ENCODE results near the gene GALNT3.

The GALNT3 gene

GRCh38 chr2:165706960-165707487 lies 87.0 kb downstream of the GALNT3 start:
- TF ChIP-seq, protein P1, sequence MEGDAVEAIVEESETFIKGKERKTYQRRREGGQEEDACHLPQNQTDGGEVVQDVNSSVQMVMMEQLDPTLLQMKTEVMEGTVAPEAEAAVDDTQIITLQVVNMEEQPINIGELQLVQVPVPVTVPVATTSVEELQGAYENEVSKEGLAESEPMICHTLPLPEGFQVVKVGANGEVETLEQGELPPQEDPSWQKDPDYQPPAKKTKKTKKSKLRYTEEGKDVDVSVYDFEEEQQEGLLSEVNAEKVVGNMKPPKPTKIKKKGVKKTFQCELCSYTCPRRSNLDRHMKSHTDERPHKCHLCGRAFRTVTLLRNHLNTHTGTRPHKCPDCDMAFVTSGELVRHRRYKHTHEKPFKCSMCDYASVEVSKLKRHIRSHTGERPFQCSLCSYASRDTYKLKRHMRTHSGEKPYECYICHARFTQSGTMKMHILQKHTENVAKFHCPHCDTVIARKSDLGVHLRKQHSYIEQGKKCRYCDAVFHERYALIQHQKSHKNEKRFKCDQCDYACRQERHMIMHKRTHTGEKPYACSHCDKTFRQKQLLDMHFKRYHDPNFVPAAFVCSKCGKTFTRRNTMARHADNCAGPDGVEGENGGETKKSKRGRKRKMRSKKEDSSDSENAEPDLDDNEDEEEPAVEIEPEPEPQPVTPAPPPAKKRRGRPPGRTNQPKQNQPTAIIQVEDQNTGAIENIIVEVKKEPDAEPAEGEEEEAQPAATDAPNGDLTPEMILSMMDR (IDR thresholded peaks at IDR 0.05; ENCODE audit: borderline replicate concordance, extremely low read depth, low read length, poor library complexity, severe bottlenecking): no peak
- TF ChIP-seq EZH2 (IDR thresholded peaks at IDR 0.05; ENCODE audit: borderline replicate concordance, low read depth, low read length, severe bottlenecking): no peak
- Histone ChIP-seq H3K27me3 (ENCODE audit: insufficient read depth, low read length, poor library complexity) (no peaks in the 10 kb centered on the region), H3K79me2 (ENCODE audit: insufficient read depth, low read length) (no peaks in the 10 kb centered on the region), H3K4me1 (ENCODE audit: insufficient read depth, low read length) (no peaks in the 10 kb centered on the region), H3K36me3 (ENCODE audit: insufficient read depth, low read length) (no peaks in the 10 kb centered on the region), H3K4me3 (ENCODE audit: low read depth in 1 of 2, low read length in 2 of 2) (no peak overlapping the region), H3K27ac (ENCODE audit: low read length) (no peak overlapping the region), H4K20me1 (ENCODE audit: insufficient read depth, low read length) (no peaks in the 10 kb centered on the region), H2AFZ (ENCODE audit: low read depth, low read length) (no peak overlapping the region), H3K4me2 (ENCODE audit: insufficient read depth, low read length) (no peak overlapping the region), H3K9me3 (ENCODE audit: insufficient read depth, low read length, severe bottlenecking) (no peaks in the 10 kb centered on the region), H3K9ac (ENCODE audit: low read depth, low read length) (no peak overlapping the region)
- DNase-seq (no peak), ATAC-seq (ENCODE audit: insufficient read depth, low read depth) (no peak)

GRCh38 chr2:165701147-165701546 lies 92.9 kb downstream of the GALNT3 start:
- ATAC-seq (ENCODE audit: insufficient read depth, low read depth) (no peak), DNase-seq (no peak)
- no peaks in the 10 kb centered on the region for H4K20me1 ChIP-seq (ENCODE audit: insufficient read depth, low read length)
- no peaks in the 10 kb centered on the region for H3K79me2 ChIP-seq (ENCODE audit: insufficient read depth, low read length)
- TF ChIP-seq EZH2 (IDR thresholded peaks at IDR 0.05; ENCODE audit: borderline replicate concordance, low read depth, low read length, severe bottlenecking): no peak
- TF ChIP-seq, protein P1 (IDR thresholded peaks at IDR 0.05; ENCODE audit: borderline replicate concordance, extremely low read depth, low read length, poor library complexity, severe bottlenecking): no peak
- H3K27ac ChIP-seq (ENCODE audit: low read length): no peak overlapping the region
- H3K4me1 ChIP-seq (ENCODE audit: insufficient read depth, low read length): no peaks in the 10 kb centered on the region
- no peaks in the 10 kb centered on the region for H3K9me3 ChIP-seq (ENCODE audit: insufficient read depth, low read length, severe bottlenecking)
- no peak overlapping the region for H3K9ac ChIP-seq (ENCODE audit: low read depth, low read length)
- H3K36me3 ChIP-seq (ENCODE audit: insufficient read depth, low read length): no peaks in the 10 kb centered on the region
- H2AFZ ChIP-seq (ENCODE audit: low read depth, low read length): no peak overlapping the region
- H3K27me3 ChIP-seq (ENCODE audit: insufficient read depth, low read length, poor library complexity): peaks cover 5% of the 10 kb centered on the region
- H3K4me2 ChIP-seq (ENCODE audit: insufficient read depth, low read length): no peak overlapping the region
- no peak overlapping the region for H3K4me3 ChIP-seq (ENCODE audit: low read depth in 1 of 2, low read length in 2 of 2)

DNA sequence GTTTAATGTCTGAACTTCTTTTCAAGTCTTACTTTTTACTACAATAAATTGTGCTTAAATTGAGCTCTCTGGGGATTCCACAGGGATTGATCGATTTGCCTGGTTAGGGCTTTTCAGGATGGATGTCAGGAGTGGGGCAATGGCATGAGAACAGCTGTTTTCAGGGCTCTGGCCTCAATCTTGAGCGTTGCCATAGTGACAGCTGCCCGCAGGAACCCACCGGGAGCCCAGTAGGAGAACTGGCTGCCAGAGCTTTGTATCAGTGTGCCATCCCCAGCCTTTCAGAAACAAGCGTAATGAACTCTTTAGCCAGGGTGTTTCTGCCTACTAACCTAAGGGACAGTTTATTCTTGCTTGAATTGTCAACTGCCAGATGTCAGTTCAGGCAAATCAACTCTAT lies 93.5 kb downstream of the GALNT3 start:
- no peak overlapping the region for H3K4me3 ChIP-seq (ENCODE audit: low read depth in 1 of 2, low read length in 2 of 2)
- no peaks in the 10 kb centered on the region for H3K4me1 ChIP-seq (ENCODE audit: insufficient read depth, low read length)
- no peaks in the 10 kb centered on the region for H3K36me3 ChIP-seq (ENCODE audit: insufficient read depth, low read length)
- peaks cover 5% of the 10 kb centered on the region for H3K27me3 ChIP-seq (ENCODE audit: insufficient read depth, low read length, poor library complexity)
- no peak for DNase-seq
- H3K79me2 ChIP-seq (ENCODE audit: insufficient read depth, low read length): no peaks in the 10 kb centered on the region
- no peak overlapping the region for H3K27ac ChIP-seq (ENCODE audit: low read length)
- no peak overlapping the region for H3K9ac ChIP-seq (ENCODE audit: low read depth, low read length)
- no peak for ATAC-seq (ENCODE audit: insufficient read depth, low read depth)
- TF ChIP-seq EZH2 (IDR thresholded peaks at IDR 0.05; ENCODE audit: borderline replicate concordance, low read depth, low read length, severe bottlenecking): no peak
- TF ChIP-seq, protein P1 (IDR thresholded peaks at IDR 0.05; ENCODE audit: borderline replicate concordance, extremely low read depth, low read length, poor library complexity, severe bottlenecking): no peak
- H2AFZ ChIP-seq (ENCODE audit: low read depth, low read length): no peak overlapping the region
- H4K20me1 ChIP-seq (ENCODE audit: insufficient read depth, low read length): no peaks in the 10 kb centered on the region
- H3K4me2 ChIP-seq (ENCODE audit: insufficient read depth, low read length): no peak overlapping the region
- no peaks in the 10 kb centered on the region for H3K9me3 ChIP-seq (ENCODE audit: insufficient read depth, low read length, severe bottlenecking)

DNA sequence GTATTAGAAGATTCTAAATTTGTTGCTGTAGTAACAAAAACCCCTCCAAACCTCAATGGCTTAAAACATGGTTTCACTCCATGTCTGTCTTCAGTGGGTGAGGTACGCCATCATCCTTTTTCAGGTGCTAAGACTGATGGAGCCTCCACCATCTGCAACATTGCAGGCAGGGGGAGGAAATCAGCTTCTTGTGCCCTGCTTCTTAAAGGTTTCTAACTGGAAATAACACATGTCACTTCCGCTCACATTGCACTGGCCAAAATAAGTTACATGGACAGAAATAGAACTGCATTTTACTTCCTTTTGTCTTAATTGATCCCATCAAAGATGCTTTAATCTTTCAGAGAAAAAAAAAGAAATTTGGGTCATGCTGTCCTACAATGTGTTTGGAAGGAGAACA lies 94.1 kb downstream of the GALNT3 start:
- peaks cover 5% of the 10 kb centered on the region for H3K27me3 ChIP-seq (ENCODE audit: insufficient read depth, low read length, poor library complexity)
- H3K27ac ChIP-seq (ENCODE audit: low read length): no peak overlapping the region
- DNase-seq: no peak
- H3K4me2 ChIP-seq (ENCODE audit: insufficient read depth, low read length): no peak overlapping the region
- H3K4me3 ChIP-seq (ENCODE audit: low read depth in 1 of 2, low read length in 2 of 2): no peak overlapping the region
- no peaks in the 10 kb centered on the region for H3K79me2 ChIP-seq (ENCODE audit: insufficient read depth, low read length)
- H3K9ac ChIP-seq (ENCODE audit: low read depth, low read length): no peak overlapping the region
- no peak overlapping the region for H2AFZ ChIP-seq (ENCODE audit: low read depth, low read length)
- no peaks in the 10 kb centered on the region for H3K4me1 ChIP-seq (ENCODE audit: insufficient read depth, low read length)
- no peak for ATAC-seq (ENCODE audit: insufficient read depth, low read depth)
- no peaks in the 10 kb centered on the region for H3K36me3 ChIP-seq (ENCODE audit: insufficient read depth, low read length)
- TF ChIP-seq, protein P1 (IDR thresholded peaks at IDR 0.05; ENCODE audit: borderline replicate concordance, extremely low read depth, low read length, poor library complexity, severe bottlenecking): no peak
- TF ChIP-seq EZH2 (IDR thresholded peaks at IDR 0.05; ENCODE audit: borderline replicate concordance, low read depth, low read length, severe bottlenecking): no peak
- no peaks in the 10 kb centered on the region for H4K20me1 ChIP-seq (ENCODE audit: insufficient read depth, low read length)
- no peaks in the 10 kb centered on the region for H3K9me3 ChIP-seq (ENCODE audit: insufficient read depth, low read length, severe bottlenecking)

Measured in DND-41 (cell line).